GM10266 (cell line): ENCODE measurements around the gene TNFAIP3.

ENCODE experiments used
- DNase-seq: peaks from one replicate; pipeline ENCODE4 v3.0.0; 2012; ENCODE audit errors: extremely low spot score
- CTCF ChIP-seq: IDR thresholded peaks from 2 replicates; pipeline ENCODE4 v1.5.1; 2012; ENCODE audit warnings: mild to moderate bottlenecking, low read depth; ENCODE audit not compliant: control insufficient read depth, insufficient read depth; ENCODE audit errors: missing control alignments

The TNFAIP3 gene

GRCh38 chr6:137909533-137909932 lies 42.5 kb downstream of the TNFAIP3 start:
- no peak for DNase-seq
- TF ChIP-seq CTCF: no peak

- TF ChIP-seq CTCF: no peak
- DNase-seq: no peak
Measured at GRCh38 chr6:137910424-137910834, 43.4 kb downstream of the TNFAIP3 start.

DNA sequence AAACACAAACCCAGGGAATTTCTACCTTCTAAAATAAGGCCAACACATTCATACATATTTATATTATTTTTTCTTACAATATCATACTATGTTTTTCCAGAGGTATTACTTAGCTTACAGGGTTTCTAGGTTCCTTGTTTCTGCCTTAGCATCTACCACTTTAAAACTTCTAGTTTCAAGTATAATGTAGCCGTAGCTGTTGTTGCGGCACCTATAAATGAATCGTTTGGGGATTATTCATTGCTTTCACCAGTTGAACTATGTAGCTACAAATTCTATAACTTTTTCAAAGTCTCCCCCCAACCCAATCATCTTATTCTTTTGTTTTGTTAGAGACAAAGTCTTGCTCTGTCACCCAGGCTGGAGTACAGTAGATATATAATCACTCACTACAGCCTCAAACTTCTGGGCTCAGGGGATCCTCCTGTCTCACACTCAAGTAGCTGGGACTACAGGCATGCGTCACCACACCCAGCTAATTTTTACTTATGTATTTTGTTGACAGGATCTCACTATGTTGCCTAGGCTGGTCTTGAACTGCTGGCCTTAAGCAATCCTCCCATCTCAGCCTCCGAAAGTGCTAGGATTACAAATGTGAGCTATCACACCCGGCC lies 43.9 kb downstream of the TNFAIP3 start:
- no peak for TF ChIP-seq CTCF
- no peak for DNase-seq

DNA sequence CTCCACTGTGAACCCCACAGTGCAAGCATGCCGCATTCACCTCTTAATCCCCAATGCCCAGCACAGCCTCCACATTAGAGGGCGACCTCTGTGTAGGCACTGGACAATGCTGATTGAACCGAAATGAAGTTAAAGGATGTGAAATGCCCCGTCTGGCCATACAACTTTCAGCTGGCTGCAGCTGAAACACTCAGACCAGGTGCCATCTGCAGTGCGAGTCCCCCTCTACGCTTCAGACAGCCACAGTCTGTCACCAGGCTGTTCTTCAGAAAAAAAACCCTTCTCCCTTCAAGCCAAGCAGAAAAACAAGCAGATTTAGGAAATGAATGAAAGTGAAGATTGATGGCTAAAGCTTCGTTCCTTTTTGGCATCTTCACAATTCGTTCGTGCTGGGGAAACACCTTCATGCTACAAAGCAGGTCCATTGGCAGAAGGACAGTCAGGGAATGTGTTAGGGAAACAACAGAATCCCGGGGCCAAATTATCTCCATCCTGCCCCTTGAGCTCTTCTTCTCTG lies 44.7 kb downstream of the TNFAIP3 start:
- no peak for DNase-seq
- no peak for TF ChIP-seq CTCF

DNA sequence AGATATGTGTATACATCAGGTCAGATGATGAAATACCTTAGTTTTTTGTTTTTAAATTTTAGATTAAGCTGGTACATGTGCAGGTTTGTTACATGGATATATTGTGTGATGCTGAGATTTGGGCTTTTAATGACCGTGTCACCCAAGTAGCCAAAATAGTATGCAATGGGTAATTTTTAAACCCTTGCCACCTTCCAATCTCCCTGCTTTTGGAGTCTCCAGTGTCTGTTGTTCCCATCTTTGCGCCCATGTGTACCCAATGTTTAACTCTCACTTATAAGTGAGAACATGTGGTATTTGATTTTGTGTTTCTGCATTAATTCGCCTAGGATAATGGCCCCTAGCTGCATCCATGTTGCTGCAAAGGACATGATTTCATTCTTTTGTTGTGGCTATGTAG lies 45.8 kb downstream of the TNFAIP3 start:
- no peak for DNase-seq
- TF ChIP-seq CTCF: no peak

- no peak for DNase-seq
- no peak for TF ChIP-seq CTCF
Measured at GRCh38 chr6:137913434-137913833, 46.4 kb downstream of the TNFAIP3 start.

DNA sequence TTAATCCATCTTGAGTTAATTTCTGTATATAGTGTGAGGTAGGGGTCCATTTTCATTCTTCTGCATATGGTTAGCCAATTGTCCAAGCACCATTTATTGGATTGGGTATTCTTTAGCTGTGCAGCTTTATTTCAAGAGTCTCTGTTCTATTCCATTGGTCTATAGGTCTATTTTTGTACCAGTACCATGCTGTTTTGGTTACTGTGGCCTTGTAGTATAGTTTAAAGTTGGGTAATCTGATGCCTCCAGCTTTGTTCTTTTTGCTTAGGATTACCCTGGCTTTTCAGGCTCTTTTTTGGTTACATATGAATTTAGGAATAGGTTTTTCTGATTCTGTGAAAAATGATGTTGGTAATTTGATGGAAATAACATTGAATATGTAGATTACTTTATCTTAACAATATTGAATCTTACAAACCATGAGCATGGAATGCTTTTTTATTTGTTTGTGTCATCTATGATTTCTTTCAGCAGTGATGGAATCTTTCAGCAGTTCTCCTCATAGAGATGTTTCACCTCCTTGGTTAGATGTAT lies 47.0 kb downstream of the TNFAIP3 start:
- TF ChIP-seq CTCF: no peak
- DNase-seq: no peak
